A549 (cell line): ENCODE results near the gene ITGA11.

Experiments used
- CHD2 ChIP-seq: fragments of 150-350 bp; IDR thresholded peaks from 2 replicates; pipeline ENCODE4 v1.6.1; 2014; ENCODE audit warnings: low read length; ENCODE audit not compliant: partially characterized antibody
- CHD4 ChIP-seq: fragments of 200-600 bp; sonication (generic); IDR thresholded peaks from 2 replicates; pipeline ENCODE4 v1.6.1; 2016; ENCODE audit warnings: antibody characterized with exemption, mild to moderate bottlenecking, borderline replicate concordance
- CTCF ChIP-seq: fragments of >200 bp; sonication (Bioruptor Twin); formaldehyde crosslinking; IDR thresholded peaks from 3 replicates; pipeline ENCODE4 v1.5.1; 2016
- FOXS1 ChIP-seq: fragments of 250-450 bp; sonication (Bioruptor Pico); IDR thresholded peaks from 2 replicates; pipeline ENCODE4 v1.5.0; 2020; ENCODE audit warnings: mild to moderate bottlenecking, moderate library complexity
- JUN ChIP-seq, 2 experiments: fragments of >200 bp; sonication (Bioruptor Twin); formaldehyde crosslinking; IDR thresholded peaks; 2 replicates in 1 of 2; 3 replicates in 1 of 2; pipeline ENCODE4 v1.6.1; 2016 to 2017
- MAX ChIP-seq: IDR thresholded peaks from 2 replicates; pipeline ENCODE4 v1.6.1; 2012
- MAZ ChIP-seq: fragments of 150-350 bp; IDR thresholded peaks from 2 replicates; pipeline ENCODE4 v1.6.1; 2014; ENCODE audit warnings: antibody characterized with exemption, low read depth, low read length, borderline replicate concordance
- POLR2A ChIP-seq: IDR thresholded peaks from 2 replicates; pipeline ENCODE4 v1.6.1; 2012; ENCODE audit warnings: mild to moderate bottlenecking, low read length
- RFX5 ChIP-seq: fragments of 450-650 bp; IDR thresholded peaks from 2 replicates; pipeline ENCODE4 v1.7.1; 2014; ENCODE audit warnings: antibody characterized with exemption, mild to moderate bottlenecking, moderate library complexity
- SMC3 ChIP-seq: fragments of >200 bp; sonication (Bioruptor Twin); formaldehyde crosslinking; IDR thresholded peaks from 3 replicates; pipeline ENCODE4 v1.6.1; 2018; ENCODE audit warnings: inconsistent platforms
- USF2 ChIP-seq: fragments of 450-650 bp; IDR thresholded peaks from 2 replicates; pipeline ENCODE4 v1.6.1; 2014; ENCODE audit warnings: antibody characterized with exemption
- ZFP36 ChIP-seq: fragments of 450-650 bp; IDR thresholded peaks from 2 replicates; pipeline ENCODE4 v1.6.1; 2014; ENCODE audit warnings: borderline replicate concordance; ENCODE audit not compliant: partially characterized antibody

GRCh38 chr15:68399096-68400065, 32.6 kb downstream of the ITGA11 start:
- TF ChIP-seq CTCF, result no peak
- no peak for TF ChIP-seq FOXS1 (CRISPR knock-in tag)
- TF ChIP-seq ZFP36, result no peak
- no peak for TF ChIP-seq POLR2A
- TF ChIP-seq SMC3, result no peak
- 0 out of 2 replicates have a peak, but pooled peaks have one; percentile 13 for TF ChIP-seq MAX
- TF ChIP-seq JUN (IDR thresholded peaks at IDR 0.05), result no peak
- no peak for TF ChIP-seq MAZ
- TF ChIP-seq CHD4, result no peak; the same call in 1 of the 2 replicates
- TF ChIP-seq USF2, result no peak
- no peak for TF ChIP-seq CHD2
- no peak for TF ChIP-seq RFX5
